Measurements from ENCODE around the gene DBN1. TPM values are rescaled to one million over a fixed set of nuclear protein-coding genes. Genes with fewer than 3 reads are reported as not detected.
A peak's percentile ranks its signal among the peaks of the same experiment; 100 is the strongest.

The DBN1 gene
- polyA plus RNA-seq, 2 of the 4 experiments (the other 2 are of a cell fraction), result 47.7 to 107 TPM

GRCh38 chr5:177491429-177491945 lies 18.1 kb upstream of the DBN1 start (continued):
- TF ChIP-seq BHLHE40 (IDR thresholded peaks at IDR 0.05; ENCODE audit: low read depth, low read length), result no peak
- no peak for TF ChIP-seq USF2 (IDR thresholded peaks at IDR 0.05)
- TF ChIP-seq ELK1 (IDR thresholded peaks at IDR 0.05; ENCODE audit: low read depth, low read length), result no peak
- TF ChIP-seq CEBPB (IDR thresholded peaks at IDR 0.05), result no peak
- TF ChIP-seq NFE2L2 (conservative IDR thresholded peaks at IDR 0.05; ENCODE audit: low read length), result no peak
- no peak for TF ChIP-seq MAFK (IDR thresholded peaks at IDR 0.05; ENCODE audit: partially characterized antibody)
- no peak for TF ChIP-seq CHD2 (IDR thresholded peaks at IDR 0.05; ENCODE audit: low read length, partially characterized antibody)
- no peak for TF ChIP-seq FOSL2 (IDR thresholded peaks at IDR 0.05)
- TF ChIP-seq FOSL2 (CRISPR knock-in tag; IDR thresholded peaks at IDR 0.05), result peak; percentile 33; the same call in 1 of the 2 replicates
- TF ChIP-seq JUNB (IDR thresholded peaks at IDR 0.05), result no peak
- TF ChIP-seq HEYL (CRISPR knock-in tag; IDR thresholded peaks at IDR 0.05), result no peak
- no peak for TF ChIP-seq ZC3H11A (IDR thresholded peaks at IDR 0.05)
- TF ChIP-seq HES2 (IDR thresholded peaks at IDR 0.05), result no peak
- TF ChIP-seq FOXS1 (CRISPR knock-in tag; IDR thresholded peaks at IDR 0.05), result no peak
- TF ChIP-seq RARB (CRISPR knock-in tag; IDR thresholded peaks at IDR 0.05), result no peak
- no peak for TF ChIP-seq FOSB (CRISPR knock-in tag; IDR thresholded peaks at IDR 0.05)
- no peak for TF ChIP-seq EHF (CRISPR knock-in tag; IDR thresholded peaks at IDR 0.05)
- TF ChIP-seq JUN (IDR thresholded peaks at IDR 0.05), result no peak
- peak; percentile 35 to 55; a peak in 4 of 5 replicates for TF ChIP-seq RAD21 (conservative IDR thresholded peaks at IDR 0.05 in 1 of 2, IDR thresholded peaks at IDR 0.05 in 1 of 2)

- H3K4me1 ChIP-seq, result peaks cover 51% of the 10 kb centered on the region
- 88% methylated on average over 7 of the region's 16 CpGs for WGBS (ENCODE audit: missing lambda C conversion rate)
- H3K4me3 ChIP-seq, result no peak overlapping the region
- peak overlapping the region; percentile 9; the same call in 1 of the 3 replicates for H3K4me2 ChIP-seq
- CTCF ChIA-PET, result interaction anchor here (0.7 to 18.1 kb wide), 12 partner anchors 11 to 149 kb away, joined by 3 to 354 read pairs (median 4); partner anchors contain the start of genes DBN1, DOK3, PDLIM7 and PRR7
- peak overlapping the region in 1 of 2 experiments; percentile 95; a peak in 3 of 6 replicates for H3K27ac ChIP-seq
- DNase-seq (ENCODE audit: low read depth in 1 of 2, low spot score in 1 of 2) (no peak), ATAC-seq (no peak), FAIRE-seq (no peak)
- POLR2A ChIA-PET, result no interaction called here
- no peaks in the 10 kb centered on the region for H3K9me3 ChIP-seq
- TF ChIP-seq ZFP36 (IDR thresholded peaks at IDR 0.05; ENCODE audit: borderline replicate concordance, partially characterized antibody) (no peak), FOSB (CRISPR knock-in tag; IDR thresholded peaks at IDR 0.05) (no peak), CTCF (IDR thresholded peaks at IDR 0.05) (no peak), RNF2 (IDR thresholded peaks at IDR 0.05; ENCODE audit: borderline replicate concordance, low read depth) (no peak), MAFK (IDR thresholded peaks at IDR 0.05; ENCODE audit: partially characterized antibody) (no peak), RARB (CRISPR knock-in tag; IDR thresholded peaks at IDR 0.05) (no peak), KDM5A (IDR thresholded peaks at IDR 0.05) (no peak), ATOH8 (CRISPR knock-in tag; IDR thresholded peaks at IDR 0.05; ENCODE audit: low read depth) (no peak), ZSCAN20 (CRISPR knock-in tag; IDR thresholded peaks at IDR 0.05) (no peak), NPAS2 (CRISPR knock-in tag; IDR thresholded peaks at IDR 0.05; ENCODE audit: borderline replicate concordance) (no peak), ESRRA (IDR thresholded peaks at IDR 0.05; ENCODE audit: borderline replicate concordance, low read length) (no peak), MYC (IDR thresholded peaks at IDR 0.05; ENCODE audit: borderline replicate concordance, low read length) (no peak), BCL3 (IDR thresholded peaks at IDR 0.05) (no peak)
Observed at GRCh38 chr5:177490992-177491391, 17.6 kb upstream of the DBN1 start.

Data from A549 (cell line).